ENCODE data around the gene PARVA.

The PARVA gene

DNA sequence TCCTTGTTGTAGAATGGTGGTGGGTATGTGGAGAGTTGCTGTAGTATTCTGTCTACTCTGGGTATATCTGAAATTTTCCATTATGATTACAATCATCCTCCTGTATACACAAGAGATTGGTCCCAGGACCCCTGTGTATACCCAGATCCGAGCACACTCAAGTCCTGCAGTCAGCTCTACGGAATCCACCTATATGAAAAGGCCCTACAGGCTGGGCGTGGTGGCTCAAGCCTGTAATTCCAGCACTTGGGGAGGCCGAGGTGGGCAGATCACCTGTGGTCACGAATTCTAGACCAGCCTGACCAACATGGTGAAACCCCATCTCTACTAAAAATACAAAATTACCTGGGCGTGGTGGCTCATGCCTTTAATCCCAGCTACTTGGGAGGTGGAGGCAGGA is 17.2 kb downstream of the PARVA start:
- Histone ChIP-seq H3K27me3 (peaks cover 1% of the 10 kb centered on the region), H3K9me3 (no peaks in the 10 kb centered on the region), H3K4me1 (ENCODE audit: control insufficient read depth in 1 of 2, insufficient read depth in 1 of 2, low read depth in 1 of 2, low read length in 1 of 2) (no peaks in the 10 kb centered on the region), H3K4me3 (ENCODE audit: low read depth in 1 of 2, low read length in 1 of 2) (no peak overlapping the region), H3K27ac (no peak overlapping the region), H3K36me3 (no peaks in the 10 kb centered on the region)
- TF ChIP-seq, protein P1, sequence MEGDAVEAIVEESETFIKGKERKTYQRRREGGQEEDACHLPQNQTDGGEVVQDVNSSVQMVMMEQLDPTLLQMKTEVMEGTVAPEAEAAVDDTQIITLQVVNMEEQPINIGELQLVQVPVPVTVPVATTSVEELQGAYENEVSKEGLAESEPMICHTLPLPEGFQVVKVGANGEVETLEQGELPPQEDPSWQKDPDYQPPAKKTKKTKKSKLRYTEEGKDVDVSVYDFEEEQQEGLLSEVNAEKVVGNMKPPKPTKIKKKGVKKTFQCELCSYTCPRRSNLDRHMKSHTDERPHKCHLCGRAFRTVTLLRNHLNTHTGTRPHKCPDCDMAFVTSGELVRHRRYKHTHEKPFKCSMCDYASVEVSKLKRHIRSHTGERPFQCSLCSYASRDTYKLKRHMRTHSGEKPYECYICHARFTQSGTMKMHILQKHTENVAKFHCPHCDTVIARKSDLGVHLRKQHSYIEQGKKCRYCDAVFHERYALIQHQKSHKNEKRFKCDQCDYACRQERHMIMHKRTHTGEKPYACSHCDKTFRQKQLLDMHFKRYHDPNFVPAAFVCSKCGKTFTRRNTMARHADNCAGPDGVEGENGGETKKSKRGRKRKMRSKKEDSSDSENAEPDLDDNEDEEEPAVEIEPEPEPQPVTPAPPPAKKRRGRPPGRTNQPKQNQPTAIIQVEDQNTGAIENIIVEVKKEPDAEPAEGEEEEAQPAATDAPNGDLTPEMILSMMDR (IDR thresholded peaks at IDR 0.05), result no peak

DNA sequence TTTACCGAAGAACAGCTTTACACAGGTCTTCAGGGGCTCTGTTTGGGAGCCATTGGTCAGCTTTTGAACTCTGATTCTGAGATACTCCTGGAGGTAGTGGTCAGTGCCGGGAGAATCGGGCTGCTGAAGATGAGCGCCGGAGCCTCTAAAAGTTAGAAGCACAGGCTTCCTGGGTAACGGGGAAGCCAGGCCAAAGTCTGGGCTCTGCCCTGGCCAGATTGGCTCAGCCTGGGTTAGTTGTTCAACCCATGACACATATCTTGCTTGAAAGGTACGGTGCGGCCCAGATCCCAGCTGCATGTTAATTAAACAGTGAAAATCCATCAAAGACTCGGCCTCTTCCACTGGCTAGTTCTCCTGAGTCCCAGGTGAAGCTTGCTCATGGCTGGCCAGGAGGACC is 18.0 kb downstream of the PARVA start:
- Histone ChIP-seq H3K4me3 (ENCODE audit: low read depth in 1 of 2, low read length in 1 of 2) (no peak overlapping the region), H3K4me1 (ENCODE audit: control insufficient read depth in 1 of 2, insufficient read depth in 1 of 2, low read depth in 1 of 2, low read length in 1 of 2) (no peaks in the 10 kb centered on the region), H3K27me3 (no peaks in the 10 kb centered on the region), H3K9me3 (no peaks in the 10 kb centered on the region), H3K36me3 (no peaks in the 10 kb centered on the region), H3K27ac (no peak overlapping the region)
- TF ChIP-seq, protein P1 (IDR thresholded peaks at IDR 0.05), result no peak

DNA sequence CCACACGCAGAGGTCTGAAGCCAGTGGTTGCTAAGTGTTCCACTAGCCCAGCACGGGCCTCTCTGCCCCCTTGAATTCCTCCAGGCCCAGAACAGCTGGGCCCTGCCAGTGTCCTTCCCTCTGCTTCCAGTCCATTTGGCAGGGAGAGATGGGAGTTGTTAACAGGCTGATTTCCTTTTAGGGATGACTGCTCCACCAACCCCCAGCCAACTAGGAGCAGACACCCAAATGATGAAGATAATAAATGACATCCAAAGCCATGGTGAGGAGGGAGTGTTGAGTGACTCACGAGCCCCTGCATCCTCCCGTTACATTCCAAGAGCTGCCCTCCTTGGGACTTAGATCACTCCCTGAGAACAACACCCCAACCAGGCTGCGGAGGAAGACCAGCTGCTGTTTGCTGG is 20.6 kb downstream of the PARVA start:
- Histone ChIP-seq H3K27me3 (no peaks in the 10 kb centered on the region), H3K4me1 (ENCODE audit: control insufficient read depth in 1 of 2, insufficient read depth in 1 of 2, low read depth in 1 of 2, low read length in 1 of 2) (no peaks in the 10 kb centered on the region), H3K27ac (no peak overlapping the region), H3K9me3 (no peaks in the 10 kb centered on the region), H3K4me3 (ENCODE audit: low read depth in 1 of 2, low read length in 1 of 2) (no peak overlapping the region), H3K36me3 (no peaks in the 10 kb centered on the region)
- TF ChIP-seq, protein P1 (IDR thresholded peaks at IDR 0.05), result no peak

DNA sequence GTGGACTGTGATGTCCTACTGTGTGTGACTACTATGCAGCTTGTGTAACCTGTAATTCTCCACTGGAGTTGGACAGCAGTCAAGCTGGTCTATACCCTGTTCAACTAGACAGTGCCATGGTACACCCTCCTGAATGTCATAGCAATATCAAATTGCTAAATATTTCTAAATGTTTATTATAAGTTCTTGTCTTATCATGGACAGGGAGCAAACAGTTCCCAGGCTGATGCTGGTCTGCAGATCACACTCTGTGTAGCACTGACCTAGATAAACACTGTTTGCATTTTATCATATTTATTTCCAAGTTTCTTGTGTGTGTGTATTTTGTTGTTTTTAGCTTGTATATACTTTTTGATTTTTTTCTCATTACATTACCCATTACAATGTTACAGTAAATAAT is 22.0 kb downstream of the PARVA start:
- Histone ChIP-seq H3K9me3 (no peaks in the 10 kb centered on the region), H3K4me3 (ENCODE audit: low read depth in 1 of 2, low read length in 1 of 2) (no peak overlapping the region), H3K27ac (no peak overlapping the region), H3K4me1 (ENCODE audit: control insufficient read depth in 1 of 2, insufficient read depth in 1 of 2, low read depth in 1 of 2, low read length in 1 of 2) (no peaks in the 10 kb centered on the region), H3K27me3 (no peaks in the 10 kb centered on the region), H3K36me3 (no peaks in the 10 kb centered on the region)
- TF ChIP-seq, protein P1 (IDR thresholded peaks at IDR 0.05), result no peak

DNA sequence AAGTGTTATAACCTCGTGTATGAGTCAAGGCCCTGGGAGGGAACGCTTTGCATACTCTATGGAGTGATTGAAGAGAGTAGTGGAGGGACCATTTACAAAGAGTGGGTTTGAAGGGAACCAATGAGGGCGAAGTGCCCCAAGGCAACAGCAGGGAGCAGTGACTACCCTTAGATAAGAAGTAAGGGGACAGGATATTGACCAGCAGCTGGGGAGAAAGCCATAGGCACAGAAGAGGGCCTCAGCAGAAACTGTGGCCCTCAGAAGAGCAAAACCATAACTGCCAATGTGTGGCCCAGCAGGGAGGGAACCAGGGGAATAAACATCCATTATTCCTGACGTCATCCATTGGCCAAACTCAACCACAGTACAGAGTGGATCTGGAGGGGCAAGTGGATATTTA is 24.7 kb downstream of the PARVA start:
- no peak overlapping the region for H3K4me3 ChIP-seq (ENCODE audit: low read depth in 1 of 2, low read length in 1 of 2)
- no peak overlapping the region for H3K27ac ChIP-seq
- H3K27me3 ChIP-seq, result peaks cover 4% of the 10 kb centered on the region
- TF ChIP-seq, protein P1 (IDR thresholded peaks at IDR 0.05), result no peak
- H3K4me1 ChIP-seq (ENCODE audit: control insufficient read depth in 1 of 2, insufficient read depth in 1 of 2, low read depth in 1 of 2, low read length in 1 of 2), result no peaks in the 10 kb centered on the region
- no peaks in the 10 kb centered on the region for H3K9me3 ChIP-seq
- no peaks in the 10 kb centered on the region for H3K36me3 ChIP-seq

DNA sequence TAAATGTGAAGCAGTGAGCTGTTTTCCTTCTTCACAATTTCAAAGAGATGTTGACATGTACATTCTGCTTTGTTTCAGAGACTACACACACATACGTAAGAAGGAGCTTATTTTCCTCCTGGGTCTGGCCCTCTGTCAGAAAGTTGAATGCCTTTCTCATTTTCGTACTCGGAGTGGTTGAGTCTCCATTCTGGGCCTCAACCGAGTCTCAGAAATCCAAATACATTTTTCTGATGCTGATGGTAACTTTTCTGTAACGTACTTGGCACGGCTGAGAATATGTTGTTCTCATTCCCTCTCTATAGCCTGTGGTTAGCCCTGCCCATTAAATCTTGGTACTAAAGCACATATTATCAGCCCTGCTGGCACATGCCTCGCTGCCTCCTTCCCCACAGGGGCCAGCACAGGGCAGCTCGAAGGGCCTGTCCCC is 25.3 kb downstream of the PARVA start:
- TF ChIP-seq, protein P1 (IDR thresholded peaks at IDR 0.05), result no peak
- no peaks in the 10 kb centered on the region for H3K36me3 ChIP-seq
- H3K4me3 ChIP-seq (ENCODE audit: low read depth in 1 of 2, low read length in 1 of 2), result no peak overlapping the region
- H3K9me3 ChIP-seq, result no peaks in the 10 kb centered on the region
- H3K4me1 ChIP-seq (ENCODE audit: control insufficient read depth in 1 of 2, insufficient read depth in 1 of 2, low read depth in 1 of 2, low read length in 1 of 2), result no peaks in the 10 kb centered on the region
- H3K27me3 ChIP-seq, result peaks cover 6% of the 10 kb centered on the region
- no peak overlapping the region for H3K27ac ChIP-seq
